Adrenal gland (tissue), 5 donors: ENCODE measurements around the gene CDKN3.

Experiments
- POLR2A ChIP-seq, 2 donors: fragments of 450-650 bp; IDR thresholded peaks; one replicate each; pipeline ENCODE4 v1.6.1; 2017; ENCODE audit warnings: antibody characterized with exemption in 2 of 2, mild to moderate bottlenecking in 2 of 2, moderate library complexity in 1 of 2
- TF ChIP-seq, protein P1 (sequence below), 6 experiments: fragments of 450-650 bp in 4 of 6; fragments of 200-600 bp in 2 of 6; sonication (generic) in 1 of 6; IDR thresholded peaks; 1 replicate in 5 of 6; 2 replicates in 1 of 6; pipeline versions ENCODE4 v1.5.1 to v1.8.0; 2016 to 2021; ENCODE audit warnings: antibody characterized with exemption in 6 of 6, mild to moderate bottlenecking in 2 of 6, moderate library complexity in 1 of 6
- donor health status: DM: no; HTN: no; CAD: no.

DNA sequence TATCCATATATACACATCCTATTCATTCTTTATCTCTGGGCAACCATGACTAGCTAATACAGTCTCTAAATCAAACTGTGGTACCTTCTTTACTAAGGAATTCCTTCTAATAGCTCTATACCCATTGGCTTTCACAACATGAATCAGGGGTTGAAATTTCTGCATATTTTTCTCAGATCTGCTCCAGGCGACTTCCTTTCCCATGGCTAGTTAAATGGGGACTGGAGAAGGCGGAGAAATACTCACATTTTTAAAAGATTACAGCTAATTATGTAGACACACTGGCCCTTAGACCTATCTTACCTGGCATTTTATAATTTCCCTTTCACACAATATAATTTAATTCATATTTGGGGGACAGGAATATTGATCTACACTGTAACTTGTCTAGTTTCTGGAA is 1.1 kb upstream of the CDKN3 start:
- TF ChIP-seq POLR2A (IDR thresholded peaks at IDR 0.05): no peak
- TF ChIP-seq, protein P1, sequence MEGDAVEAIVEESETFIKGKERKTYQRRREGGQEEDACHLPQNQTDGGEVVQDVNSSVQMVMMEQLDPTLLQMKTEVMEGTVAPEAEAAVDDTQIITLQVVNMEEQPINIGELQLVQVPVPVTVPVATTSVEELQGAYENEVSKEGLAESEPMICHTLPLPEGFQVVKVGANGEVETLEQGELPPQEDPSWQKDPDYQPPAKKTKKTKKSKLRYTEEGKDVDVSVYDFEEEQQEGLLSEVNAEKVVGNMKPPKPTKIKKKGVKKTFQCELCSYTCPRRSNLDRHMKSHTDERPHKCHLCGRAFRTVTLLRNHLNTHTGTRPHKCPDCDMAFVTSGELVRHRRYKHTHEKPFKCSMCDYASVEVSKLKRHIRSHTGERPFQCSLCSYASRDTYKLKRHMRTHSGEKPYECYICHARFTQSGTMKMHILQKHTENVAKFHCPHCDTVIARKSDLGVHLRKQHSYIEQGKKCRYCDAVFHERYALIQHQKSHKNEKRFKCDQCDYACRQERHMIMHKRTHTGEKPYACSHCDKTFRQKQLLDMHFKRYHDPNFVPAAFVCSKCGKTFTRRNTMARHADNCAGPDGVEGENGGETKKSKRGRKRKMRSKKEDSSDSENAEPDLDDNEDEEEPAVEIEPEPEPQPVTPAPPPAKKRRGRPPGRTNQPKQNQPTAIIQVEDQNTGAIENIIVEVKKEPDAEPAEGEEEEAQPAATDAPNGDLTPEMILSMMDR (IDR thresholded peaks at IDR 0.05): no peak
